ENCODE results near the gene BACE1.
"Not testable (repeated sequence)": the region's sequence is repeated elsewhere in the genome, so short reads cannot be mapped to it uniquely, and the experiment has no call there.

Gene BACE1

DNA sequence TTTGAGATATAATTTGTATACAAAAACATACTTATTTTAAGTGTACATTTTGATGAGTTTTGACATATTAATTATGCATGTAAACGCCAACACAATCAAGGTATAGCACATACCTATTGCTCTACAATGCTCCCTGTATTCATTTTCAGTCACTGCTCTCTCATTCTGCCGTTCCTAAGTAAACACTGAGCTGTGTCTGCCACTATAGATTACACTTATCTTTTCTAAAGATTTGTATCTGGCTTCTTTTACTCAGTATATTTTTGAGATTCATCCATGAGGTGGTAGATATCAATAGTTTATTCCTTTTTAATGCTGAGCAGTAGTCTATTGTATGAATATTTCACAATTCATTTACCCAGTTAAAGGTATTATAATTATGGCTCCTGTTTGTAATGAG lies 50.3 kb downstream of the BACE1 start:
- H2AFZ ChIP-seq (ENCODE audit: low read depth, low read length), result no peak overlapping the region
- H3K27me3 ChIP-seq (ENCODE audit: low read depth, low read length), result no peaks in the 10 kb centered on the region
- H3K4me1 ChIP-seq (ENCODE audit: low read length), result no peaks in the 10 kb centered on the region
- H3K27ac ChIP-seq (ENCODE audit: low read length), result no peak overlapping the region
- no peak overlapping the region for H3K9ac ChIP-seq (ENCODE audit: low read length)
- no peaks in the 10 kb centered on the region for H3K9me3 ChIP-seq (ENCODE audit: insufficient read depth, low read length)
- H4K20me1 ChIP-seq (ENCODE audit: insufficient read depth, low read length), result no peaks in the 10 kb centered on the region
- peaks cover 2% of the 10 kb centered on the region for H3K36me3 ChIP-seq (replicated peaks; ENCODE audit: low read depth, low read length)
- no peak overlapping the region for H3K4me3 ChIP-seq (ENCODE audit: low read length)
- no peaks in the 10 kb centered on the region for H3K79me2 ChIP-seq (ENCODE audit: low read length)
- TF ChIP-seq EZH2phosphoT487 (IDR thresholded peaks at IDR 0.05; ENCODE audit: low read depth) (no peak), CTCF (IDR thresholded peaks at IDR 0.05; ENCODE audit: low read depth, low read length) (no peak)
- H3K4me2 ChIP-seq (ENCODE audit: low read length), result no peak overlapping the region

- H3K9ac ChIP-seq (ENCODE audit: low read length); H3K9me3 ChIP-seq (ENCODE audit: insufficient read depth, low read length); H3K4me1 ChIP-seq (ENCODE audit: low read length); H3K4me2 ChIP-seq (ENCODE audit: low read length); H3K27me3 ChIP-seq (ENCODE audit: low read depth, low read length); H3K36me3 ChIP-seq (replicated peaks; ENCODE audit: low read depth, low read length); H3K27ac ChIP-seq (ENCODE audit: low read length); H3K4me3 ChIP-seq (ENCODE audit: low read length); H3K79me2 ChIP-seq (ENCODE audit: low read length); H2AFZ ChIP-seq (ENCODE audit: low read depth, low read length); H4K20me1 ChIP-seq (ENCODE audit: insufficient read depth, low read length): not testable (repeated sequence)
These were observed 51.3 kb downstream of the BACE1 start for GRCh38 chr11:117264624-117265323.

DNA sequence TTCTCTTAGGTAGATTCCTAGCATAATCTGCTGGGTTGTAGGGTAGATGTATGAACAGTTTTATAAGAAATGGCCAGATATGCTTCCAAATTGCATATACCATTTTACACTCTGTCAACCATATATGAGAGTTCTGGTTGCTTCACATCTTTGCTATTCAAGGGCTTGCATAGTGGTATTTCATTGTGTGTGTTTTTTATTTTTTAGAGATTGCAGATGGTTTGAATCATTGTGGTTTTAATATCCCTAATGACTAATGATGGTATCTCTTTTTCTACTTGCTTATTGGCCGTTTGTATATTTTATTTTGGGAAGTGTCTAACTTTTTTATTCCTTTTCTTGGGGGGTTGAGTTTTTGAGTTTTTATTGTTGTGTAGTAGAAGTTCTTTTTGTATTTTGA lies 56.6 kb downstream of the BACE1 start:
- no peak overlapping the region for H3K27ac ChIP-seq (ENCODE audit: low read length)
- no peaks in the 10 kb centered on the region for H3K4me1 ChIP-seq (ENCODE audit: low read length)
- H3K9ac ChIP-seq (ENCODE audit: low read length), result no peak overlapping the region
- H3K9me3 ChIP-seq (ENCODE audit: insufficient read depth, low read length), result no peaks in the 10 kb centered on the region
- H4K20me1 ChIP-seq (ENCODE audit: insufficient read depth, low read length), result no peaks in the 10 kb centered on the region
- H3K36me3 ChIP-seq (replicated peaks; ENCODE audit: low read depth, low read length), result peaks cover 8% of the 10 kb centered on the region
- H3K4me3 ChIP-seq (ENCODE audit: low read length), result no peak overlapping the region
- no peak overlapping the region for H3K4me2 ChIP-seq (ENCODE audit: low read length)
- no peak overlapping the region for H2AFZ ChIP-seq (ENCODE audit: low read depth, low read length)
- H3K79me2 ChIP-seq (ENCODE audit: low read length), result no peaks in the 10 kb centered on the region
- no peak for TF ChIP-seq CTCF (IDR thresholded peaks at IDR 0.05; ENCODE audit: low read depth, low read length)
- no peak for TF ChIP-seq EZH2phosphoT487 (IDR thresholded peaks at IDR 0.05; ENCODE audit: low read depth)
- no peaks in the 10 kb centered on the region for H3K27me3 ChIP-seq (ENCODE audit: low read depth, low read length)

- TF ChIP-seq CTCF (IDR thresholded peaks at IDR 0.05; ENCODE audit: low read depth, low read length) (no peak), EZH2phosphoT487 (IDR thresholded peaks at IDR 0.05; ENCODE audit: low read depth) (no peak)
- H3K4me2 ChIP-seq (ENCODE audit: low read length), result no peak overlapping the region
- no peaks in the 10 kb centered on the region for H3K79me2 ChIP-seq (ENCODE audit: low read length)
- no peaks in the 10 kb centered on the region for H3K9me3 ChIP-seq (ENCODE audit: insufficient read depth, low read length)
- H3K36me3 ChIP-seq (replicated peaks; ENCODE audit: low read depth, low read length), result peaks cover 8% of the 10 kb centered on the region
- H3K27me3 ChIP-seq (ENCODE audit: low read depth, low read length), result no peaks in the 10 kb centered on the region
- no peak overlapping the region for H3K9ac ChIP-seq (ENCODE audit: low read length)
- no peak overlapping the region for H3K4me3 ChIP-seq (ENCODE audit: low read length)
- H4K20me1 ChIP-seq (ENCODE audit: insufficient read depth, low read length), result no peaks in the 10 kb centered on the region
- no peak overlapping the region for H3K27ac ChIP-seq (ENCODE audit: low read length)
- H3K4me1 ChIP-seq (ENCODE audit: low read length), result no peaks in the 10 kb centered on the region
- no peak overlapping the region for H2AFZ ChIP-seq (ENCODE audit: low read depth, low read length)
These were observed 57.5 kb downstream of the BACE1 start for GRCh38 chr11:117258576-117258975.
